Stimulated activated CD4-positive, alpha-beta T cell treated with anti-CD3 and anti-CD28 coated beads, Interleukin-1b, Interleukin-23, amount 100 ng/mL, for 24 hours (primary cell): ENCODE data around the gene CCDC88C.
A peak's percentile ranks its signal among the peaks of the same experiment; 100 is the strongest.

Experiments
- DNase-seq, 4 experiments: peaks; one replicate each; pipeline ENCODE4 v3.0.0-alpha.2; 2020; ENCODE audit warnings: low read depth in 4 of 4, low spot score in 1 of 4

CCDC88C gene

DNA sequence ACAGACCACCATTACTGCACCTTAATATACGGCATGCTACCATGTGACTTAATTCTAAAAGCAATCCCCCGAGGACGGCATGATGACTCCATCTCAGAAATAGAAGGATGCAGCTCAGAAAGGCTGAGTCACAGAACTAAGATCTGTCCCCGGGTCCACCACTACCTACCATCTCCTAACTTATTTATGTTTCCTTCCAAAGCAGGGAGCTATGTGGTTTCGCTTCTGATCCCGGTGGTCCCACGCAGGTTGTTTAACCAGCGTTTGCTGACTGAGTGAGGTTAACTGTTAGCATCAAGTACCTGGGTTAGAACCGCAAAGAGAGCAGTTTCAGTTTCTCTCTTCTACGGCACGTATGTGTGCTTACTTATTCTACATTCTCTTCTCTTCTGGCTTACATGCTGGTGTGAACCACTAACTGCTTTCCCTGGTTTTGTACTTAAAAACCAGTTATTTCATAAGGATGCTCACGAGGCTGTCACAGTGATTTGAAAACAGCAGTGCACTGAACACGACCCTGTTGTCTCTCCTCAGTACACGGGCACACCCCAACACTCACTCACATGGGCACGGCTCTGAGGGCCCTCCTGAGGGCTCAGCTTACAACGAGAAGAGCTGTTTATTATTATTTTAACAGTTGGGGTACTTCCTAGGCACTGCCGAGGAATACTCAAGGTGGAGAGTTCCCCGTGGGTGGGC, 66.7 kb downstream of the CCDC88C start:
- DNase-seq: peak in 1 of 4 experiments; percentile 53

DNA sequence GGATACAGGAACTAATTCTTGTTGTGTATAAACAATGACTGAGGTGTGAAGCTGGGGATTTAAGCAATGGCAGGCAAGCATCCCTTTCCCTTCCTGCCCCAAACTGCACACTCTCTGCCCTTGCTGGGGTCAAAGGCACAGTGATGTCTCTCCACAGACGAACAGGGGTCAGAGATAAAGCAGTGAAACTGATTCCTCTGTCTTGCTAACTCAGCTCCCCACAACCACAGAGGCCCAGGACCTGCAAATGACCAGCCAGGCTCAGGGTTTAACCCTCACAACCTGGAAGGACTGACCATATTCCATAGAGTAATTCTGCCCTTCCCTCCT, 67.2 kb downstream of the CCDC88C start:
- DNase-seq: no peak

DNA sequence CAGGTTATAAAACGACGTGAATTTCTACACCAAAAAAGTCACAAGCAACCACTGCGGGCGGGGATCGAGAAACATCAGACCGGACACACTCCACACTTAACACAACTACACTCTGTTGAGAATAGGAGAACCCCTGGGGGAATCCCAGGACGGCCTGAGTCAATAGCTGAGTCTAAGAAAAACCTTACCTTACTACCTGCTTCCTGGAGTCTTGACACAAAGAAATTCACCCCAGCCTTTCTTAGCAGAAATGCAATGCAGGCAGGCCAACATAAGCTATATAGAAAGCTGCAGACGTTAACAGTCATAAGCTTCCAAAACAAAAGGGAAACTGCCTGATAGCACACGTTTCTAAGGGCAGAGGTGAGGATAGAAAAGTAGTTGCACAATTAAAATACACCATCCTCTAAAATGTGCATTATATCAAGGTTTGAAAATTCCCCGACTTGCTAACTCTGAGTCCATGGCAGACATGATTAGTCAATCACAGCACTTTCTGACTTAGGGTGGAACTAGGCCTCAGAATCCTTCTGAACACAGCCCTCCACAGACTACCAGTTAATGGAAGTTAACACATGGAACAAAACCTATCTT, 68.0 kb downstream of the CCDC88C start:
- DNase-seq: peak in 3 of 4 experiments; percentile 33 to 68 (median 53)

DNA sequence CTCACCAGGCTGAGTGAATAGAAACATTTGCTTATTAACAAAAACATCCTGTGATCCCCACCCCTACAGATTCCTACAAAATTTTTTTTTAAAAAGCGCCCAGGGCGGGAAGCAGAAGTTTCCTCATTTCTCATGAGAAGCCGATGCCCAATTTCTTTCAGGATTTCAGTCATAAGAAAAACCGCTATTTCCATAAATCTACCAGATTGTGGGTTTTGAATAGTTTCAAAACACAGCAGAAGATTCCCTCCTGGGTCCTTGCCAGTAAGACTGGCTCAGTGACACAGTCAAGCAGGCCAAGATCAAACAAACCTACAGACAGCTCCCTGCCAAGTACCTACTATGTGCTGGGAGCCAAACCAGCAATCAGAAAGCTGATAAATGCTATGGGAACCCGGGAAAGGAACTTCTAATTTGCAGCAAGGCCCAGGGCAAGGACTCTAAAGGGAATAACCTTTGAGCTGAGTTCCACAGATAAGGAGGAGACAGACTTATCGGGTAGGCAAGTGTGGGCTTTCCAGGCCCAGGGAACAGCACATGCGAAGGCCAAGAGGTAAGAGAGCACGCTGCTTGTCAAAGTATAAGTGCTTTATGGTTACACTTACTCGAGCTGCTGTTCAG, 68.7 kb downstream of the CCDC88C start:
- no peak for DNase-seq

DNA sequence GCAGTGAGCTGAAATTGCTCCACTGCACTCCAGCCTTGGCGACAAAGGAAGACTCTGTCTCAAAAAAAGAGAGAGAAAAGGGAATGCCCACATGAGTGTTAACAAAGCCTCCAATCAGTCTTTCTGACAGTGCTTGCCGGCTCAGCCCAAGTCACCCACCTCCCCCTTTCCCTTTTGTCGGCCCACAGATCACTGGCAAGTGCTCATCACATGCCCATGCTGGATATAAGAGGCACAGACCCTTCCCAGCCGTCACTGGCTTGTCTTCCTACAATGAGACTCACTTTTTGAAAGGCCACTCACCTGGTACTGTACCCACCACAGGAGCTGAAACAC, 70.8 kb downstream of the CCDC88C start:
- DNase-seq: no peak

DNA sequence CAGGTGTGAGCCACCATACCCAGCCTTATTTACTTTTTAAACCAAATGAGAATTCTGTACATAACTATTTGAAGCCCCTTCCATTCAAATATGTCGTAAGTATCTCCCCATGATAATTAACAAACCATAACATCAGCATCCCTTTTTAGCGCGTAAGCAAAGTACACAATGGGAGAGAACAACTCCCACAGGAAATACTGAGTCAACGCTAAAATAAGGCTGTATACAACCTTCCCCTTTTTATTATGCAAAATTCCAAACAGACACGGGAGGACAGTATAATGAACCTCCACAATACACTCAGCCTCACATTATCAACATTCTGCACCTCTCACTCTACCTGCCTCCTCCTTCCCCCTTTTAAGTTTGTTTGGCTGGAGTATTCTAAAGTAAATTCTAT, 73.5 kb downstream of the CCDC88C start:
- no peak for DNase-seq

DNA sequence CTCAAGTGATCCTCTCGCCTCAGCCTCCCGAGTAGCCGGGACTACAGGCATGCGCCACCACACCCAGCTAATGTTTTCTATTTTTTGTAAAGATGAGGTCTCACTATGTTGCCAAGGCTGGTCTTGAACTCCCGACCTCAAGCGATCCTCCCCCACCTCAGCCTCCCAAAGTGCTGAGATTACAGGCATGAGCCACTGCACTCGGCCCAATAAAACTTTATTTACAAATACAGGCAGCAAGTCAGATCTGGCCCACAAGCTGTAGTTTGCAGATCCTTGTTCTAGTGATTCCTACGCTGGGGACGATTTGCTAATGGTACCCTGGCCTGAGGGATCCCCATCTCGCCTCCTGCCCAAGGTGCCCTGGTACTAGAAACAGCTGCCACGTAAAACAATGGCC, 74.6 kb downstream of the CCDC88C start:
- DNase-seq: no peak

DNA sequence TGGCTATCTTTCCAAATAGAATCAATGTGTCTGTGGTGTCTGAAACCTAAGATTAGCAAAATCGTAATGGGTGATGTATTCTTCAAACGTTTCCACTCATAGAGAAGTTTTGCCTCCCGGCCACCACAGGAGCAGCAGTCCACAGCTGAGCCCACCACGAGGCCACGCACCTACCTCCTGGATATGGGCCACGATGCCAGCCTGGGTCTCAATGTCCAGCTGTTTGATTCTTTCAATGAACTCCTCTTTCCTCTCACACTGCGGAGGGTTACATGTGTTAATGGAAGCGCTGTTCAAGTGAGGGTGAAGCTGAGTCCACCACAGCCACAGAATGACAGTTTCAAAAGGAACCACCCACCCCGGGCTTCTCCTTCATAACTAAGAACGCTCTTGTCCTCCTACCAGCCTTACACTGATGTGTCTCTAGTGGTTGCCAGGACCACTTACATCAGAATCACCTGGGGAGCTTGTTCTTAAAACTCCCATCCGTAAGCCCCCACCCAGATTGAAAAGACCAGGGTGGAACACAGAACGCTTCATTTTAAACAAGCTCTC, 75.3 kb downstream of the CCDC88C start:
- DNase-seq: no peak

DNA sequence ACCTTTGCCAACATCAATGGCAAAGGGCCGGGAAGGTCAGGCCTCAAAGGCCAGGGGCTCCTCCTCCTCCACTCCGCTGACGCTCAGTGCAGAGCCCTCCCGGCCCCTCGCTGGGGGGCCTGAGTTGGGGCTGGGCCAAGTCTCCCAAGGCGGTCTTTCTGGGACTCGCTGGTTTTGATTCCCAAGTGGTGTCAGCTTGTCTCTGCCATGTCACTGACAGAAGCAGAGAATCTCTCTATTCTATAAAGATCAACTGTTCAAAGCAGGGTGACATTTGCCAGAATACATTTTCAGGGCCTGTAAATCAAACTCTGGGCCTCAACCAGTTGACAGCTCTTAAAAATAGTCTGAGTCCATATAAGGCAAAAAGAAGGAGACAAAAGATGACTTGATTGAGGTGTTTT, 75.9 kb downstream of the CCDC88C start:
- DNase-seq: no peak

DNA sequence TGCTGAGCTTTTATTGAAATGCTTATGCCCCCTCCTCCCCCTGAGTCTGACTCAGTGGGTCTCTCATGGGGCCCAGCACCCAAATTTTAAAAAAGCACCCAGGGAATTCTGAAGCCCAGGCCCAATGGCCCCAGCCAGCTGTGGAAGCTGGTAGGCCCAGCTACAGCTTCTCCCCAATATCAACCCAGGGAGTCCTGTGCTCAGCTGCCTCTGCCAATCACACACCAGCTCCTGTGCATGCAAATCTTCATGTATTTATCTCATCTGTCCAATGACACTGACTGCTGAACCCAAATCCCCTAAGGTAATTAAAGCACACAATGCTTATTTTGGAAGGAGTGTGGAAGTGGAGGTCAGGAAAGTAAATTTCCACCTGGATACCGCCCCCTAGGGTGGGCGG, 76.3 kb downstream of the CCDC88C start:
- DNase-seq: no peak

DNA sequence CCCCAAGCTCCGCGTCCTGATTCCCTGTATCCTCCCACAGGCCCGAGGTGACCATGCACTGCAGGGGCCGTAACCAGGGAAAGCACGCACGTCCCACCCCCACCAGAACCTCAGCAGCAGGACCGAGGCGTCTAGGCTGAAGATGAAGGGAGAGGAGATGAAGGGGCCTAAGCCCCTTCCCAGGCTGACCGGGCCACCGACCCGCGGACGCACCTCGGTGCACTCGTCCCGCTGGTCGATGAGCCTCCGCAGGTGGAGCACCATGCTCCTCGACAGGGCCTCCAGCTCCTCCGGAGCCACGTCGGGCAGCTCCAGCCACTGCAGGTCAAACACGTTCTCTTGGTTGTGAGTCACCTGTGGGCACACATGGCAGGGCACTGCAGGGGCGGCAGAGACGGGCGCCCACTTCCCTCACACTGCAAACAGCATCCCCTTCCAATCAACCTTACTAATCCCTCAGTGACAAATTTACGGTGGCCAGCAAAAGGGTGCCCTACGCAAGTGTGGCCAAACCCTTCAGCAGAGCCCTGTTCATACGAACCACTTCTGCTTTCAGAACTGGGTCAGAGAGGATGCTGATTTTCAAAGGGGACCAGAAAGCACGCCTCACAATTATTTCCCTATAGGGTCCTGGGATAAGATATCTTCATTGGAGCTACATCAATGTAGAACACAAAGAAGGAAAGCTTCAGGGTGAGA, 77.8 kb downstream of the CCDC88C start:
- no peak for DNase-seq

DNA sequence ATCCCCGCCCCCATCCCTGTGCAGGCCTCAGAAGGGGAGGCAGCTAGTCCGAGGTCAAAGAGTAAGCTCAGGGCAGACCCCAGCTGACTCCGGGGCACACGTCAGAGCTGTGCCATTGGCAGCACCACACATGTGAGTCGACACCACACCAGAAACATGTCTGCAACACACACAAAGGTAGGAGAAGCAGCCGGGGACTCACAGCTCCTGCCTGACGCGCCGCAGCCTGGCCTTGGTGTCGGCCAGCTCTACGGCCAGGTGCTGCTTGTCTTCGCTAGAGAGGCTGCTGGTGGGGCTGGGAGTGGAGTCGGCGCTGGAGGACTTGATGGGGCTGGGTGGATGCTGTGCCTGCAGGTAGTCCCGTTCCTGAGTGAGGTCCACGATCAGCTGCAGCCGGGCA, 78.5 kb downstream of the CCDC88C start:
- no peak for DNase-seq

DNA sequence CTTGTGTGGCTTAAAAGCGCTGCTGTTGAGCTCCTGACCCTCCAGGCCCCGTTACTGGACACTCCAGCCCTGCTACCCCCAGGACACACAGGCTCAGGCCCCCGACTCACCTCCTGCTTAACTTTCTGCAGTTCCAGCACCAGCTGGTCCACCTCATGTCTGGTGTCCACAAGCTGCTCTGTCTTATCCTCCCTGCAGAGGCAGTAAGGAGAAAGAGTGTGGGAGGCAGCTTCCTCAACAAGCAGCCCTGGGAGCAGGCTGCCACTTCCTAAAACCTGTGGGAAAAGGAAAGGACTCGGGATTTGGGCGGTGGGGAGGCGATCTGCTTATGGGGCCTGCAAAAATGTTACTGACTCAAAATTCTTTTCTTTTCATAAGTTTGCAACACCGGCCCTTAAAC, 79.2 kb downstream of the CCDC88C start:
- no peak for DNase-seq

DNA sequence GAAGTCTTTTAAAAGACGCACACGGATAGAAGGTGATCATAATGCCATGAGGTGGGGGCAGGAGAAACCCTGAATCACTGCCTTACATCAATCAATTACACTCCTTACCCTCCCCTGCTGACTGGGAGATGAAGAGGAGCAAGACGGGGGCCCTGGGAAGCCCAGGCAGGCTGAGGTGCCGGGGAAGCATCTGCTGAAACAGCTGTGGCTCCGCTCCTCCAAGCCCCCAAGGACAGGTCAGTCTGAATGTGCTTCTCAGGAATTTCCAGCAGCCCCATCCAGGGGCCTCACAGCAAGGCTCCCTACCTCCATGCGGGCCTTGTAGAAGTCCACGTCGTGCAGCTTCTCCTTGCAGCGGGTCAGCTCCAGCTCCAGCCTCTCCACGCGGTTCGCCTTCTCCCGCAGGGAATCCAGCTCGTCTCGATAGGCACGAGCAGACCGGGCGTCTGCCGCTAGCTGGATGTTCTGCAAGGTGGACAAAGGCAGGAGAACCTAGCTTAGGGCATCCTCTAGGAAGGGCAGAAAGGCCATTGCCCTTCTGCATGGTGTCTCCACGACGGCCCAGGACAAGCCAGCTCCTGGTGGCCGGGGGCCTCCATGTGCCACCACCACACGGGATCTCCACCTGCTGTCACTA, 79.8 kb downstream of the CCDC88C start:
- DNase-seq: no peak

DNA sequence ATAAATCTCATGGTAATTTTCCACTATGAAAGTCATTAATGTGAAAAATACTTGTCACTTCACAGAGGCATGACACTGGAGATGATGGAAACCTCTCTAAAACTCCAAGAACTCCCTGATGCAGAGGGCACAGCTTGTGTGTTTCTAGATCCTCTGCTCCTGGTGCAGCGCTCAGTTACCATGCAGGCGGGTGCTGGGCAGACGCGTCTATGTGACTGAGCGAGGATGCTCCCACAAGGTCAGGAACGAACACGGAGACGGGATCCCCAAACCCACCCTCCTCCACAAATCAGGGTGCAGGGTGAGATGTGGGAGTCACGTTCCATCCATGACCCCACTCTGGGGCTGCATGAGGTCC, 81.5 kb downstream of the CCDC88C start:
- DNase-seq: no peak

DNA sequence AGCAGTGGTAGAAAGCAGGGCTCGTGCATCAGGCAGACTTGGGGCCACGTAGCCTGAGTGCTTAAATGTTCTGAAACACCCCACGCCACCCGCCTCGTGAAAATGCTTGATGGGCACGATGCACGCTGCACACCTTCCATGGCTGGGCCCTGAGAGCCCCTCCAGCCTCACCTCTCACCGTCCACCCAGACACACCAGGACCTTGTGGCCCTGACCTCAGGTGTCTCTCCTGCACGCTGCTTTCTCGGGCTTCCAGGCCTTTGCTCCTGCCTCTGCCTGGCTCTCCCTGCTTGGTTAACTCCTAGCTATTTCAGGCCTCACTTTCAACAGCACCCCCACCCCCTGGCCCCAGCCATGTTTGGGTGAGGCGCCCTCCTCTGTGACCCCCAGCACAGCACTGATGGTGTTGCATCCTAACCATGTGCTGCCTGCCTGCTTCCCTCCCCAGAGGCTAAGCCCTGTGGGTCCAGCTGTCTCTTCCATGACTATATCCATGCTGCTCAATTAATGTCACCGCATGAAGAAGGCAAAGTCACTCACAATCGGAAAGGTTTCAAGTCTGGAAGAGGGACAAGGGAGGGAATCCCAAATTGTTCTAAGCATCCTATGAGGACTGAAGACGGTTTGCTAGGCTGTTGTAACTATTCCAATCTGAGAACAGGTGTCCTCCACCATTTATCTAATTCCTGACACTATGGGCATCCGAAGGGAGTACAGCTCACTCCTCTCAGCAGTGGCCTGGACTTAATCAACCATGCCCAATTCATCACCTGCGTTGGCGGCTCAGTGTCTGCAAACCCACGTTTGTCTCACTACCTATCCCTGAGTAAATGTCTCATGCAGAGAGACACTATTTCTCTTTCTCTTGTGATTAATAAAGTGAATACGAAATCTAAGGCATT, 82.2 kb downstream of the CCDC88C start:
- no peak for DNase-seq

DNA sequence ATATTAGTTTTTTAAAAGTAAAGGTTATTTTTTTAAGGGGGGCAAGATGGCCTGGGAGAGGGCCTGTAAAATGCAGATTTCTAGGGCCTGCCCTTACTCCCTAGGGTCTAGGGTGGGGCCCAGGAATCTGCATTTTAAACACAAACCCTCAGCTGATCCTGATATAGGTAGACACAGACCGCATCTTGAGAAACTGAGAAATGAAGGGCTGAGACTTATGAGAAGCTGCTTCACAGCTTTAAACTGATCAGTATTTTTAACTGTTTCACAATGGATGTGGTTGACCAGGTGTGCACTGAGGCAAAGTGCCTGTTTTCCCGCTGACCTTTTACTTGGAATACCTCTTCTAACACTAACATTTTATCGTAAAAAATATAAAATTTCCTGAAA, 84.0 kb downstream of the CCDC88C start:
- no peak for DNase-seq

DNA sequence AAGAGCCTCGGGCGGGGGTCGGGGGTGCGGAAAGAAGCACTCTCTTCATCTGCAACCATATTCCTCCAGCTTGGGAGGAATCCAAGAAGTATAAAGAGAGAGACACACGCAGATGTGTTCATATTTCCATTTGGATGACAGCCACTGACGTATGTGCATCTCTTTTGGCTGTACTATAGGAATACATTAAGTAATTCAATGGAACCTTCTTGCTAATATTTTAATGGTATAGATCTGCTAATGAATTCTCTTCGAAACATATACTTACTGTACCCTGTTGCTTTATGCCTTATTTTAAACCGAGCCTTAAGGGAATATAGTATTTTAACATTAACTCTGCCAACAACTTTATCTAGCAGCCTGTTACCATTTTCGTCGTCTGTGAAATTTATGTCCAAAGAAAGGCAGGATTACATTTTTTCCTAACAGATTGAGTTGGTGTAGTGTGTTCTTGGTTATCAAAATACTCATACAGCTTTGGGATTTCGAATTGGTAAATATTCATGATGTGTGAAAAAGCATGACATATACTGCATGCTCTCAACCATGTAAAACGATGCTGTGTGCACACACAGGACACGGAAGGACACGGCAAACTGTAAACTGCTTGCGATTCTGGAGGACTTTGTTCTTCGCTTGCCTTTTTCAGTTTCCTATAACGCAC, 84.5 kb downstream of the CCDC88C start:
- no peak for DNase-seq

DNA sequence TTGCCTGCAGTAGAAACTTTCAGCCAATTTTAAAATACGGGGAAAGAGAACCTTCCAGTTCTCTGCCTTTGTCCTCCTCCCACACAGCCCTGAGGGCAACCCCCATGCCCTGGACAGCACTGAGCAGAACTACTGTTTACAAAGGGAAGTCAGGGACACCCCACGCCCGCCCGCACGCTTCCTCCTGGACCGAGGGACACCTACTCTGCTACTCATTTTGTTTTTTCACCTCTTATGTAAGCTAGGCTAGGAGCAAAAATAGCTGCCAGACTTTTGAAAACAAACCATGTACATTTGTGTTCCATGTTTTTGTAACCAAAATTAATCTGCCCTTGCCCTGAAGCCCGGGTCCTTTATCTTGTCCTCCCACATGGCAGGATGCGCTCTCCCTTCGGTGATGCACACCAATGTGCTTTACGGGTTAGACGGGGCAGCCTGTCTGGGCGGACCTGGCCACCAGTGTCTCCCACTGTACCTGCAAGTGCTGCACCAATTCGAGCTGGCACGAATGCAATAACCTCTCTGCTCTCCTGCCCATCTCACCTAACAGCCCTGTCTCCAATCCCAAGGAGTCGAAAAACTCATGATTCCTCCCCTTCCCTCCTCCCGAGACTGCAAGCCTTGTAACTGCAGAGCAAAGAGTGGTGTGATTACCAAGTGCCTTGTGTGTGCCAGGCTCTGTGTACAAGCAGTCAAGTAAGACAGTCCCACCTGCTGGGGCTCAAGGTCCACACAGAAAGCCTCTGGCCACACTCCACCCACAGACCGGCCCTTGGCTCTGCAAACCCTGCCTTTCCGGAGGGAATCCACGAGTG, 85.2 kb downstream of the CCDC88C start:
- DNase-seq: no peak
